HEK293 (cell line): Measurements from ENCODE around the gene KIDINS220.

Experiments
- HOXA7 ChIP-seq: sonication (generic); formaldehyde crosslinking; IDR thresholded peaks from 2 replicates; pipeline ENCODE4 v1.8.1; 2022; ENCODE audit warnings: missing genetic modification reagents, borderline replicate concordance
- IKZF3 ChIP-seq: fragments of 450-650 bp; IDR thresholded peaks from 2 replicates; pipeline ENCODE4 v1.5.0; 2018; ENCODE audit warnings: missing biosample characterization, mild to moderate bottlenecking, missing genetic modification characterization, moderate library complexity
- PRDM6 ChIP-seq: fragments of 450-650 bp; formaldehyde crosslinking; IDR thresholded peaks from 2 replicates; pipeline ENCODE4 v1.5.1; 2017; ENCODE audit warnings: missing biosample characterization, missing genetic modification characterization
- SCRT2 ChIP-seq: fragments of 450-650 bp; formaldehyde crosslinking; IDR thresholded peaks from 2 replicates; pipeline ENCODE4 v1.5.1; 2016; ENCODE audit warnings: missing biosample characterization, missing genetic modification characterization
- ZFP37 ChIP-seq: fragments of 450-650 bp; formaldehyde crosslinking; IDR thresholded peaks from 2 replicates; pipeline ENCODE4 v1.5.1; 2016; ENCODE audit warnings: missing biosample characterization, missing genetic modification characterization
- ZNF133 ChIP-seq: fragments of 450-650 bp; formaldehyde crosslinking; IDR thresholded peaks from 2 replicates; pipeline ENCODE4 v1.5.1; 2016; ENCODE audit warnings: missing biosample characterization, missing genetic modification characterization
- ZNF174 ChIP-seq: fragments of 450-650 bp; formaldehyde crosslinking; IDR thresholded peaks from 2 replicates; pipeline ENCODE4 v1.5.0; 2017; ENCODE audit warnings: missing biosample characterization, mild to moderate bottlenecking, missing genetic modification characterization
- ZNF19 ChIP-seq: fragments of 450-650 bp; formaldehyde crosslinking; IDR thresholded peaks from 2 replicates; pipeline ENCODE4; 2016; ENCODE audit warnings: missing biosample characterization, missing genetic modification characterization, low read depth
- ZNF239 ChIP-seq: fragments of 450-650 bp; formaldehyde crosslinking; IDR thresholded peaks from 2 replicates; pipeline ENCODE4 v1.5.1; 2016; ENCODE audit warnings: missing biosample characterization, missing genetic modification characterization
- ZNF324 ChIP-seq: fragments of 450-650 bp; formaldehyde crosslinking; IDR thresholded peaks from 2 replicates; pipeline ENCODE4 v1.5.1; 2016; ENCODE audit warnings: missing biosample characterization, missing genetic modification characterization
- ZNF354C ChIP-seq: fragments of 450-650 bp; formaldehyde crosslinking; IDR thresholded peaks from 2 replicates; pipeline ENCODE4 v1.5.1; 2016; ENCODE audit warnings: missing biosample characterization, missing genetic modification characterization, low read depth, borderline replicate concordance
- ZNF404 ChIP-seq: fragments of 450-650 bp; formaldehyde crosslinking; IDR thresholded peaks from 2 replicates; pipeline ENCODE4 v1.5.1; 2017; ENCODE audit warnings: missing biosample characterization, missing genetic modification characterization
- ZNF423 ChIP-seq: fragments of 450-650 bp; formaldehyde crosslinking; IDR thresholded peaks from 2 replicates; pipeline ENCODE4 v1.5.1; 2016; ENCODE audit warnings: missing biosample characterization, missing genetic modification characterization
- ZNF510 ChIP-seq: fragments of 450-650 bp; formaldehyde crosslinking; IDR thresholded peaks from 2 replicates; pipeline ENCODE4 v1.5.1; 2018; ENCODE audit warnings: mild to moderate bottlenecking, missing genetic modification characterization, missing biosample characterization; ENCODE audit not compliant: insufficient replicate concordance
- ZNF558 ChIP-seq: fragments of 450-650 bp; formaldehyde crosslinking; IDR thresholded peaks from 2 replicates; pipeline ENCODE4 v1.5.1; 2016; ENCODE audit warnings: missing biosample characterization, missing genetic modification characterization
- ZNF560 ChIP-seq: fragments of 450-650 bp; formaldehyde crosslinking; IDR thresholded peaks from 2 replicates; pipeline ENCODE4 v1.5.1; 2017; ENCODE audit warnings: missing biosample characterization, missing genetic modification characterization, borderline replicate concordance
- ZNF561 ChIP-seq: fragments of 450-650 bp; IDR thresholded peaks from 2 replicates; pipeline ENCODE4 v1.5.1; 2018; ENCODE audit warnings: missing biosample characterization, missing genetic modification characterization, borderline replicate concordance
- ZNF571 ChIP-seq: fragments of 450-650 bp; formaldehyde crosslinking; IDR thresholded peaks from 2 replicates; pipeline ENCODE4 v1.5.0; 2017; ENCODE audit warnings: missing biosample characterization, missing genetic modification characterization
- ZNF610 ChIP-seq: fragments of 450-650 bp; formaldehyde crosslinking; IDR thresholded peaks from 2 replicates; pipeline ENCODE4 v1.5.1; 2016; ENCODE audit warnings: missing biosample characterization, missing genetic modification characterization, borderline replicate concordance
- ZNF654 ChIP-seq: fragments of 450-650 bp; formaldehyde crosslinking; IDR thresholded peaks from 2 replicates; pipeline ENCODE4 v1.5.1; 2016; ENCODE audit warnings: low read depth, missing biosample characterization, missing genetic modification characterization
- ZNF658 ChIP-seq: fragments of 450-650 bp; formaldehyde crosslinking; IDR thresholded peaks from 2 replicates; pipeline ENCODE4; 2016; ENCODE audit warnings: missing biosample characterization, missing genetic modification characterization
- ZNF768 ChIP-seq: fragments of 450-650 bp; formaldehyde crosslinking; IDR thresholded peaks from 2 replicates; pipeline ENCODE4 v1.5.1; 2018; ENCODE audit warnings: missing biosample characterization, mild to moderate bottlenecking, missing genetic modification characterization
- ZNF785 ChIP-seq: fragments of 450-650 bp; formaldehyde crosslinking; IDR thresholded peaks from 2 replicates; pipeline ENCODE4 v1.5.1; 2016; ENCODE audit warnings: missing biosample characterization, missing genetic modification characterization
- ZNF791 ChIP-seq: fragments of 450-650 bp; formaldehyde crosslinking; IDR thresholded peaks from 2 replicates; pipeline ENCODE4 v1.5.1; 2016; ENCODE audit warnings: missing biosample characterization, missing genetic modification characterization
- TF ChIP-seq, protein P1 (sequence below): fragments of 450-650 bp; formaldehyde crosslinking; IDR thresholded peaks from 2 replicates; pipeline ENCODE4 v1.5.1; 2016; ENCODE audit warnings: missing biosample characterization, missing genetic modification characterization
- TF ChIP-seq, protein P2 (sequence below): fragments of 450-650 bp; formaldehyde crosslinking; IDR thresholded peaks from 2 replicates; pipeline ENCODE4 v1.5.1; 2017; ENCODE audit warnings: missing biosample characterization, missing genetic modification characterization
- TF ChIP-seq, protein P3 (sequence below): fragments of 450-650 bp; formaldehyde crosslinking; IDR thresholded peaks from 2 replicates; pipeline ENCODE4 v1.5.1; 2017; ENCODE audit warnings: missing biosample characterization, missing genetic modification characterization
- TF ChIP-seq, protein P4 (sequence below): fragments of 450-650 bp; formaldehyde crosslinking; IDR thresholded peaks from 2 replicates; pipeline ENCODE4 v1.5.1; 2016; ENCODE audit warnings: missing biosample characterization, missing genetic modification characterization
- TF ChIP-seq, protein P5 (sequence below): sonication (generic); formaldehyde crosslinking; IDR thresholded peaks from 2 replicates; pipeline ENCODE4 v1.8.1; 2022; ENCODE audit warnings: mild to moderate bottlenecking, moderate library complexity, missing genetic modification reagents

The KIDINS220 gene

GRCh38 chr2:8684878-8685696, 152.3 kb downstream of the KIDINS220 start (continued):
- no peak for TF ChIP-seq ZNF324 (tag by site-specific recombination)
- TF ChIP-seq ZFP37 = no peak
- no peak for TF ChIP-seq ZNF558 (tag by site-specific recombination)
- TF ChIP-seq ZNF354C (tag by site-specific recombination) = no peak
- TF ChIP-seq ZNF768 = no peak
- TF ChIP-seq, protein P1, sequence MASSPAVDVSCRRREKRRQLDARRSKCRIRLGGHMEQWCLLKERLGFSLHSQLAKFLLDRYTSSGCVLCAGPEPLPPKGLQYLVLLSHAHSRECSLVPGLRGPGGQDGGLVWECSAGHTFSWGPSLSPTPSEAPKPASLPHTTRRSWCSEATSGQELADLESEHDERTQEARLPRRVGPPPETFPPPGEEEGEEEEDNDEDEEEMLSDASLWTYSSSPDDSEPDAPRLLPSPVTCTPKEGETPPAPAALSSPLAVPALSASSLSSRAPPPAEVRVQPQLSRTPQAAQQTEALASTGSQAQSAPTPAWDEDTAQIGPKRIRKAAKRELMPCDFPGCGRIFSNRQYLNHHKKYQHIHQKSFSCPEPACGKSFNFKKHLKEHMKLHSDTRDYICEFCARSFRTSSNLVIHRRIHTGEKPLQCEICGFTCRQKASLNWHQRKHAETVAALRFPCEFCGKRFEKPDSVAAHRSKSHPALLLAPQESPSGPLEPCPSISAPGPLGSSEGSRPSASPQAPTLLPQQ (tag by site-specific recombination) = 0 out of 2 replicates have a peak, but pooled peaks have one; percentile 43
- no peak for TF ChIP-seq ZNF423 (tag by site-specific recombination)
- no peak for TF ChIP-seq ZNF571
- no peak for TF ChIP-seq ZNF610 (tag by site-specific recombination)
- TF ChIP-seq ZNF561 (tag by site-specific recombination) = no peak
- TF ChIP-seq PRDM6 = no peak
- TF ChIP-seq ZNF19 = no peak
- TF ChIP-seq ZNF654 (tag by site-specific recombination) = no peak
- no peak for TF ChIP-seq ZNF404 (tag by site-specific recombination)
- TF ChIP-seq SCRT2 (tag by site-specific recombination) = peak; percentile 83
- TF ChIP-seq, protein P2, sequence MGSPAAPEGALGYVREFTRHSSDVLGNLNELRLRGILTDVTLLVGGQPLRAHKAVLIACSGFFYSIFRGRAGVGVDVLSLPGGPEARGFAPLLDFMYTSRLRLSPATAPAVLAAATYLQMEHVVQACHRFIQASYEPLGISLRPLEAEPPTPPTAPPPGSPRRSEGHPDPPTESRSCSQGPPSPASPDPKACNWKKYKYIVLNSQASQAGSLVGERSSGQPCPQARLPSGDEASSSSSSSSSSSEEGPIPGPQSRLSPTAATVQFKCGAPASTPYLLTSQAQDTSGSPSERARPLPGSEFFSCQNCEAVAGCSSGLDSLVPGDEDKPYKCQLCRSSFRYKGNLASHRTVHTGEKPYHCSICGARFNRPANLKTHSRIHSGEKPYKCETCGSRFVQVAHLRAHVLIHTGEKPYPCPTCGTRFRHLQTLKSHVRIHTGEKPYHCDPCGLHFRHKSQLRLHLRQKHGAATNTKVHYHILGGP = no peak
- TF ChIP-seq ZNF174 = no peak
- TF ChIP-seq, protein P3, sequence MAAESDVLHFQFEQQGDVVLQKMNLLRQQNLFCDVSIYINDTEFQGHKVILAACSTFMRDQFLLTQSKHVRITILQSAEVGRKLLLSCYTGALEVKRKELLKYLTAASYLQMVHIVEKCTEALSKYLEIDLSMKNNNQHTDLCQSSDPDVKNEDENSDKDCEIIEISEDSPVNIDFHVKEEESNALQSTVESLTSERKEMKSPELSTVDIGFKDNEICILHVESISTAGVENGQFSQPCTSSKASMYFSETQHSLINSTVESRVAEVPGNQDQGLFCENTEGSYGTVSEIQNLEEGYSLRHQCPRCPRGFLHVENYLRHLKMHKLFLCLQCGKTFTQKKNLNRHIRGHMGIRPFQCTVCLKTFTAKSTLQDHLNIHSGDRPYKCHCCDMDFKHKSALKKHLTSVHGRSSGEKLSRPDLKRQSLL = no peak
- no peak for TF ChIP-seq ZNF560 (tag by site-specific recombination)
- TF ChIP-seq IKZF3 = no peak
- TF ChIP-seq, protein P4, sequence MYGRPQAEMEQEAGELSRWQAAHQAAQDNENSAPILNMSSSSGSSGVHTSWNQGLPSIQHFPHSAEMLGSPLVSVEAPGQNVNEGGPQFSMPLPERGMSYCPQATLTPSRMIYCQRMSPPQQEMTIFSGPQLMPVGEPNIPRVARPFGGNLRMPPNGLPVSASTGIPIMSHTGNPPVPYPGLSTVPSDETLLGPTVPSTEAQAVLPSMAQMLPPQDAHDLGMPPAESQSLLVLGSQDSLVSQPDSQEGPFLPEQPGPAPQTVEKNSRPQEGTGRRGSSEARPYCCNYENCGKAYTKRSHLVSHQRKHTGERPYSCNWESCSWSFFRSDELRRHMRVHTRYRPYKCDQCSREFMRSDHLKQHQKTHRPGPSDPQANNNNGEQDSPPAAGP (tag by site-specific recombination) = peak; percentile 31; the same call in 1 of the 2 replicates
- TF ChIP-seq, protein P5, sequence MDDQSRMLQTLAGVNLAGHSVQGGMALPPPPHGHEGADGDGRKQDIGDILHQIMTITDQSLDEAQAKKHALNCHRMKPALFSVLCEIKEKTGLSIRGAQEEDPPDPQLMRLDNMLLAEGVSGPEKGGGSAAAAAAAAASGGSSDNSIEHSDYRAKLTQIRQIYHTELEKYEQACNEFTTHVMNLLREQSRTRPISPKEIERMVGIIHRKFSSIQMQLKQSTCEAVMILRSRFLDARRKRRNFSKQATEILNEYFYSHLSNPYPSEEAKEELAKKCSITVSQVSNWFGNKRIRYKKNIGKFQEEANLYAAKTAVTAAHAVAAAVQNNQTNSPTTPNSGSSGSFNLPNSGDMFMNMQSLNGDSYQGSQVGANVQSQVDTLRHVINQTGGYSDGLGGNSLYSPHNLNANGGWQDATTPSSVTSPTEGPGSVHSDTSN (CRISPR knock-in tag) = no peak
- no peak for TF ChIP-seq ZNF658 (tag by site-specific recombination)
- TF ChIP-seq ZNF239 (tag by site-specific recombination) = no peak
- no peak for TF ChIP-seq ZNF785 (tag by site-specific recombination)
- no peak for TF ChIP-seq ZNF133 (tag by site-specific recombination)
- TF ChIP-seq ZNF510 (tag by site-specific recombination) = no peak
- no peak for TF ChIP-seq HOXA7 (CRISPR knock-in tag)
- TF ChIP-seq ZNF791 (tag by site-specific recombination) = no peak
